Spinal cord (tissue), 10 donors: ENCODE results near the gene PPIP5K2. TPM values are rescaled to one million over a fixed set of nuclear protein-coding genes. Genes with fewer than 3 reads are reported as not detected.
"Not testable (repeated sequence)": the region's sequence is repeated elsewhere in the genome, so short reads cannot be mapped to it uniquely, and the experiment has no call there.

Experiments
- DNase-seq, 6 donors: peaks; one replicate each; pipeline versions ENCODE4 v3.0.0 to v3.0.0-alpha.2; 2013 to 2015; ENCODE audit warnings: low spot score in 6 of 6, low read depth in 4 of 6
- H3K27ac ChIP-seq: one replicate; pipeline ENCODE4 v1.5.1; 2013; ENCODE audit warnings: low read depth, low read length, control low read depth
- H3K27me3 ChIP-seq: one replicate; pipeline ENCODE4 v1.6.1; 2013; ENCODE audit warnings: low read length; ENCODE audit not compliant: control insufficient read depth, insufficient read depth
- H3K36me3 ChIP-seq: one replicate; pipeline ENCODE4 v1.6.1; 2013; ENCODE audit warnings: low read length; ENCODE audit not compliant: control insufficient read depth, insufficient read depth
- H3K4me1 ChIP-seq: one replicate; pipeline ENCODE4 v1.6.1; 2013; ENCODE audit warnings: low read length; ENCODE audit not compliant: control insufficient read depth, insufficient read depth
- H3K4me3 ChIP-seq: one replicate; pipeline ENCODE4 v1.5.1; 2013; ENCODE audit warnings: low read depth, low read length, control low read depth
- H3K9me3 ChIP-seq: one replicate; pipeline ENCODE4 v1.6.1; 2013; ENCODE audit warnings: low read length; ENCODE audit not compliant: control insufficient read depth, insufficient read depth
- WGBS: methylation state at CpG from one replicate; pipeline ENCODE4 v1.1.5; 2013; ENCODE audit warnings: missing lambda C conversion rate; ENCODE audit not compliant: insufficient coverage; 5-methylcytosine and 5-hydroxymethylcytosine counted together
- polyA plus RNA-seq, 2 donors: library from polyadenylated mRNA; unstranded; fragments of 120-200 nt; gene quantifications; one replicate each; pipeline ENCODE4 v1.2.1, GENCODE V29; 2013; ENCODE audit not compliant: insufficient read length in 2 of 2
- total RNA-seq, 2 donors: library from RNA; depleted of rRNA in 1 of 2; stranded (reverse); fragments of 120-200 nt in 1 of 2; fragments of >200 nt in 1 of 2; gene quantifications; one replicate each; pipeline versions ENCODE4 v1.2.3 to v1.2.4, GENCODE V29; 2013 to 2014
- donor health status: healthy.

Gene PPIP5K2
- total and polyA plus RNA-seq, 4 donors = 62.3 to 133 (median 90.1) TPM

GRCh38 chr5:103211576-103212561 is 91.8 kb downstream of the PPIP5K2 start:
- Histone ChIP-seq H3K27ac (no peak overlapping the region), H3K36me3 (no peaks in the 10 kb centered on the region), H3K4me3 (no peak overlapping the region), H3K27me3 (no peaks in the 10 kb centered on the region), H3K9me3 (no peaks in the 10 kb centered on the region), H3K4me1 (no peaks in the 10 kb centered on the region)
- WGBS = 91% methylated on average over 1 of the region's 2 CpGs
- no peak for DNase-seq

DNA sequence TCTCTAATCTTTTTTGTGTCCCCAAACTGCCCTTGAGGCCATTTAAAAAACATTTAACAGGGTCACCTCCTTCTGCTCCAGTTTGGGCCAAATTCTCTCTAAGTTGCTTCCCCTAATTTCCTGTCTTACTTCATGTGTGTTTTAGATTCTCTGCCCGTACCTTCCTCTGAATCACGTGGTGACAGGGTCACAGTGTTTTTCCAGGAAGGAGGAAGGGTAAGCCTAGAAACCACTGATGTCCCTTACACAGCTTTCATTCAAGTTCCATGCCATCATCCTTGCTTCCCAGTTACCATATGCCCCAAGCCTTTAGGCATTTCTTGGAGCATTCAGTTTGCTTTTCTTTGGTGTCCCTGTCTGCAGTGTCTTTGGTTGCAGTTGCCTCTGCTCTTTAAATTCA is 96.0 kb downstream of the PPIP5K2 start:
- WGBS = no CpG with 5 or more reads among the region's 2 CpGs
- no peaks in the 10 kb centered on the region for H3K27me3 ChIP-seq
- H3K4me1 ChIP-seq = no peaks in the 10 kb centered on the region
- no peaks in the 10 kb centered on the region for H3K36me3 ChIP-seq
- no peak for DNase-seq
- H3K27ac ChIP-seq = no peak overlapping the region
- no peak overlapping the region for H3K4me3 ChIP-seq
- H3K9me3 ChIP-seq = no peaks in the 10 kb centered on the region

- Histone ChIP-seq H3K4me3 (no peak overlapping the region), H3K27ac (no peak overlapping the region), H3K36me3 (no peaks in the 10 kb centered on the region), H3K27me3 (no peaks in the 10 kb centered on the region), H3K9me3 (no peaks in the 10 kb centered on the region), H3K4me1 (no peaks in the 10 kb centered on the region)
- WGBS = no CpG with 5 or more reads among the region's 2 CpGs
- no peak for DNase-seq
These were observed 96.6 kb downstream of the PPIP5K2 start for GRCh38 chr5:103216697-103217096.

- Histone ChIP-seq H3K36me3 (no peaks in the 10 kb centered on the region), H3K4me3 (no peak overlapping the region), H3K27me3 (no peaks in the 10 kb centered on the region), H3K4me1 (no peaks in the 10 kb centered on the region), H3K9me3 (no peaks in the 10 kb centered on the region), H3K27ac (no peak overlapping the region)
- no peak for DNase-seq
These were observed 97.0 kb downstream of the PPIP5K2 start for GRCh38 chr5:103217101-103217500.

DNA sequence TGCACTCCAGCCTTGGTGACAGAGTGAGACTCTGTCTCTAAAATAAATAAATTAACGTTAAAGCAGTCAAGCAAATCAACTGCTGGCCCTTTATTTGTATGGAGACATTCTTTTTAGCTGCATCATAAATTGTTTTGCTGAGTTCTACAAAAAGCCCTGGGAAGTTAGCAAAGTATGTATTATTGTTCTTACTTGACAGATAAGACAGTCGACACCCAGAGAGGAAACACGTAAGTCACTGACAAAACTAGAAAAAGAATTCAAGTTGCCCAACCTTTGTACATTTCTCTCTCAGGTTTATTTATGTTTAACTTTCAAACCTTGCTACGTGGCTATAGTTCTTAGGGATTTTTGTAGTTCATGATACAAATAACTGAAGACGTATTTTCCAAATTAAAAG is 98.1 kb downstream of the PPIP5K2 start:
- Histone ChIP-seq H3K4me3 (no peak overlapping the region), H3K36me3 (peaks cover 2% of the 10 kb centered on the region), H3K27me3 (no peaks in the 10 kb centered on the region), H3K27ac (no peak overlapping the region), H3K9me3 (no peaks in the 10 kb centered on the region), H3K4me1 (no peaks in the 10 kb centered on the region)
- DNase-seq = no peak
- 40% methylated on average over 1 of the region's 5 CpGs for WGBS

- H3K4me3 ChIP-seq, H3K4me1 ChIP-seq, H3K36me3 ChIP-seq, H3K27ac ChIP-seq, DNase-seq, H3K27me3 ChIP-seq, H3K9me3 ChIP-seq: not testable (repeated sequence)
- no CpG with 5 or more reads among the region's 2 CpGs for WGBS
These were observed 99.0 kb downstream of the PPIP5K2 start for GRCh38 chr5:103219074-103219473.

DNA sequence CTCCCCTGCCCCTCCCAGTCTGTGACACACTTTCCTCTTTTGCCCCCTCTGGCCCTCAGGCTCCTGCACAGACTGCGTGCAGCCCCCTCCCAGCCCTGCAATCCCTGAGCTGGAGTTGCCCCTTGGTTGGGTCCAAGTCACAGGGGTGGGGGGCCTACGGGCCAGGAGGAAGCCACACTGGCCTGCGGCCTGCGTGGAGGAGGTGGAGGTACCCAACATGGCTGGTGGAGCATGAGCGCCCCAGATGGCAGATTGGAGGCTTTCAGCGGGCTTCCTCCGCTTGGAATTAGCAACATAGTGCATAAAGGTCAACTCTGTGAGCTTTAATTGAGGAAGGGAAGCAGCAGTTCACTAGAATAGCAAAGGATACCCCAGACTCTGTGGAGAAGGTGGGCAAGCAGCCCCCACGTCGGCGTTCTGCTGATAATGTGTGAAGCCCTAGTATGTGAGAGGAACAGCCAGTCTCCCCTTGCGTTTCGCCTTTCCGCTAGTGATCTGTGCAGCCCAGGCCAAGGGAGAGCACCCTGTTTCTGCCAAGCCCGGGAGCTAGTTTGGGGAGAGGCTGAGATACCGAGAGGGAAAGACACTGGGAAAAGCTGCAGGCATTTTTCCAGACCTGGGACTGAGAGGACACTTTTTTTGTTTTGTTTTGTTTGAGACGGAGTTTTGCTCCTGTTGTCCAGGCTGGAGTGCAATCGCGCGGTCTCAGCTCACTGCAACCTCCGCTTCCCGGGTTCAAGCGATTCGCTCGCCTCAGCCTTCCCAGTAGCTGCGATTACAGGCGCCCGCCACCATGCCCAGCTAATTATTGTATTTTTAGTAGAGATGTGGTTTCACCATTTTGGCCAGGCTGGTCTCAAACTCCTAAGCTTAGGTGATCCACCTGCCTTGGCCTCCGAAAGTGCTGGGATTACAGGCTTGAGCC is 103.2 kb downstream of the PPIP5K2 start:
- DNase-seq = no peak
- Histone ChIP-seq H3K4me3 (no peak overlapping the region), H3K36me3 (peaks cover 2% of the 10 kb centered on the region), H3K27ac (no peak overlapping the region), H3K4me1 (no peaks in the 10 kb centered on the region), H3K9me3 (no peaks in the 10 kb centered on the region), H3K27me3 (no peaks in the 10 kb centered on the region)
- 93% methylated on average over 23 of the region's 28 CpGs for WGBS

DNA sequence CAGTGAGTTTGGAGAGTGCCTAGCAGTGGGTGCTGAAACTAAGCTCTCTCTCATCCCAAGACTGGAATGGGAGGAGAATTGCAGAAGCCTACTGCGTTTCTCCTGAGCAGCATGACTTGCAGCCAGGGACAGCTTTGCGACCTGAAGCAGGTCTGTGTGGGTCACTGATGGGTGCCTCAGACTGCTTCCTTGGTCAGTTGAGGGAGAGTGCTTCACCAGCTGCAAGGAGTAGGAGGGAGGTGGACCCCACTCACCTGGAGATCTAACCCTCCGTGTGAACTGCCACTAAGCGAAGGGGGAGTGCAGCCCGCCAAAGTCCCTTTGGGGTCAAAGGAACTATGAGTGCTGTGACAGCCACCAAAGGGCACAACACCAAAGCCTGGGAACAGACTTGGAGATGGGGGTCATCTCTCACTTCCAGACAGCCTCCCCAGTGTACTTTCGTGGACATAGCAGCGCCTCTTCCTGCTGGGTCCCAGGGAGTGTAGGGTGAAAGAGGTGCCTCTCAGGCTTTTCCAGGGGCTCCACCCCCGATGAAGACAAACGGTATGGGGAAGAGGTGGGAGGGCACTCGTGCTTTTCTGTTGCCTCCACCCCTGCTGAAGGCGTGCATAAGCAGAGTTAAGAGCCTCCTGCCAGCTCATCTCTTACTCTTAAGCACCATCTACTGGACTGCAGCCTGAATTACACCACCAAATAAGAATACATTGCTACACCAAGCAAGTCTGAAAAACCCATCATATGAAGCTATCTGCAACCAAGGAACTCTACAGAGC is 104.2 kb downstream of the PPIP5K2 start:
- 74% methylated on average over 9 of the region's 11 CpGs for WGBS
- no peaks in the 10 kb centered on the region for H3K4me1 ChIP-seq
- no peaks in the 10 kb centered on the region for H3K9me3 ChIP-seq
- no peak overlapping the region for H3K4me3 ChIP-seq
- H3K27me3 ChIP-seq = no peaks in the 10 kb centered on the region
- no peak overlapping the region for H3K27ac ChIP-seq
- peaks cover 2% of the 10 kb centered on the region for H3K36me3 ChIP-seq
- DNase-seq = peak in 3 of 6 donors; percentile 12 to 68 (median 49)

GRCh38 chr5:103224894-103225246 is 104.8 kb downstream of the PPIP5K2 start:
- peaks cover 2% of the 10 kb centered on the region for H3K36me3 ChIP-seq
- no peaks in the 10 kb centered on the region for H3K9me3 ChIP-seq
- H3K4me1 ChIP-seq = no peaks in the 10 kb centered on the region
- no peak overlapping the region for H3K4me3 ChIP-seq
- H3K27me3 ChIP-seq = no peaks in the 10 kb centered on the region
- WGBS = no CpG with 5 or more reads among the region's 5 CpGs
- H3K27ac ChIP-seq = no peak overlapping the region
- no peak for DNase-seq
